Muscle of leg (tissue), 11 donors: ENCODE data around the gene KLHL9. TPM values are rescaled to one million over a fixed set of nuclear protein-coding genes. Genes with fewer than 3 reads are reported as not detected.
A peak's percentile ranks its signal among the peaks of the same experiment; 100 is the strongest.

Experiments used
- DNase-seq: peaks from one replicate; pipeline ENCODE4 v3.0.0; 2013
- H3K27ac ChIP-seq: one replicate; pipeline ENCODE4 v1.5.1; 2013; ENCODE audit warnings: mild to moderate bottlenecking, low read length, control low read depth
- H3K27me3 ChIP-seq: one replicate; pipeline ENCODE4 v1.6.1; 2013; ENCODE audit warnings: low read length; ENCODE audit not compliant: control insufficient read depth, insufficient read depth
- H3K36me3 ChIP-seq: one replicate; pipeline ENCODE4 v1.6.1; 2013; ENCODE audit warnings: low read length; ENCODE audit not compliant: control insufficient read depth, insufficient read depth
- H3K4me1 ChIP-seq: one replicate; pipeline ENCODE4 v1.6.1; 2013; ENCODE audit warnings: low read length; ENCODE audit not compliant: control insufficient read depth, insufficient read depth
- H3K4me3 ChIP-seq: one replicate; pipeline ENCODE4 v1.5.1; 2013; ENCODE audit warnings: low read length, control low read depth
- H3K9me3 ChIP-seq: replicated peaks from 2 replicates; pipeline ENCODE4 v1.6.1; 2013; ENCODE audit warnings: low read depth, low read length; ENCODE audit not compliant: control insufficient read depth
- WGBS: methylation state at CpG from one replicate; pipeline ENCODE4 v1.1.5; 2013; ENCODE audit warnings: missing lambda C conversion rate; ENCODE audit not compliant: insufficient coverage; 5-methylcytosine and 5-hydroxymethylcytosine counted together
- polyA plus RNA-seq, 8 donors: library from polyadenylated mRNA; unstranded; fragments of 120-200 nt; gene quantifications; one replicate each; pipeline versions ENCODE4 v1.2.1 to v1.2.3, GENCODE V29; 2013; ENCODE audit warnings: inconsistent platforms in 1 of 8, low replicate concordance in 1 of 8; ENCODE audit not compliant: insufficient read length in 8 of 8, insufficient read depth in 1 of 8
- total RNA-seq: library from RNA; stranded (reverse); fragments of 120-200 nt; gene quantifications from one replicate; pipeline ENCODE4 v1.2.4, GENCODE V29; 2013

The KLHL9 gene
- total and polyA plus RNA-seq, 9 donors = 16.8 to 31.6 (median 21.8) TPM

DNA sequence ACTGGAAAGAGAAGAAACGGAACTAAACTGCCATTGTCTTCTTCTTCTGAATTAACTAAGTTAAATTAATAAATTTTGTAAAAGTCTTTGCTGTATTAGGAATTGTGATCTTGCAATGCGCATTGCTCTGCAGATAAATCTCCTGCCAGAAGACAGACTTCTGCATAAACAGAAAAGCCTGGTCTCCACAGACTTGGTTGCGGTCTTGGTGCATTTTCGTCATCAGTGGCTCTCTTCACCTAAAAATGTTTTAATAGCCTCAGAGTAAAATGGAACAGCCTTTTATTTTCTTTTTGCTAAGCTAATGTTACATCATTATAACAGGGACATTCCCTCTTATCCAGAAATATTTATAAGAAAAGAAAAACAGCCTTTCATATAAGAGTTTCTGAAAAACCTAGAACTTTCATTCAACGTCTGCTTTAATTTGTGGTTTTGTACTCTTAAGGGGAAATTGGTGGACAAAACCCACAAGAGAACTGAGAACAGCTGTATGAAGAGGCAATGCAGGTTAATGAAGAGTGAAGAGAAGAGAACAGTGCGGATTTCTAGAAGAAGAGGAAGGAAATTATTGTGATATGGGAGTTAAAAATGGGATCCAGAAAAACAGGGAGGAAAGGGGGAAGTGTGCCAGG lies 40.2 kb downstream of the KLHL9 start:
- Histone ChIP-seq H3K9me3 (no peaks in the 10 kb centered on the region), H3K27me3 (no peaks in the 10 kb centered on the region), H3K27ac (no peak overlapping the region), H3K4me3 (no peak overlapping the region), H3K36me3 (no peaks in the 10 kb centered on the region), H3K4me1 (no peaks in the 10 kb centered on the region)
- WGBS = 61% methylated on average over 2 of the region's 6 CpGs
- DNase-seq = no peak

DNA sequence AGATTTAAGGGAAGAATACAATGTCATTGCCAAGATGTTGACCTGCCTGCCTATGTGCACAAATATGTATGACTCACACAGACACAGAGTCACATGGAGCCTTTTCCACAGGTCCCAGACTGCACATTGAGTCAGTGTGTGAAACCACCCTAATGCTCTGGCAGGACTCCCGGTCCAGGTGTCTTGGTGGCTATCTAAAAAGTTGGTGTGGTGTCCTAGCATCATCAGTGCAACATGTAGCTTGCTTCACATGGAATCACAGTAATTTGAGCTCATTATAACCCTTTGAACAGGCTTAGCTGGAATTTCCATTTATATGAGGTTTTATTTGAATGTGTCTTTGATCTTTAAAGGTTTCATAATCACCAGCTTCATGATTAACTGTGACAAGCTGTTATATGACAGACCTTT lies 40.8 kb downstream of the KLHL9 start:
- no peaks in the 10 kb centered on the region for H3K27me3 ChIP-seq
- H3K9me3 ChIP-seq = no peaks in the 10 kb centered on the region
- no peak for DNase-seq
- H3K4me3 ChIP-seq = no peak overlapping the region
- H3K36me3 ChIP-seq = no peaks in the 10 kb centered on the region
- no peaks in the 10 kb centered on the region for H3K4me1 ChIP-seq
- H3K27ac ChIP-seq = no peak overlapping the region
- WGBS = no CpG with 5 or more reads among the region's 1 CpG

DNA sequence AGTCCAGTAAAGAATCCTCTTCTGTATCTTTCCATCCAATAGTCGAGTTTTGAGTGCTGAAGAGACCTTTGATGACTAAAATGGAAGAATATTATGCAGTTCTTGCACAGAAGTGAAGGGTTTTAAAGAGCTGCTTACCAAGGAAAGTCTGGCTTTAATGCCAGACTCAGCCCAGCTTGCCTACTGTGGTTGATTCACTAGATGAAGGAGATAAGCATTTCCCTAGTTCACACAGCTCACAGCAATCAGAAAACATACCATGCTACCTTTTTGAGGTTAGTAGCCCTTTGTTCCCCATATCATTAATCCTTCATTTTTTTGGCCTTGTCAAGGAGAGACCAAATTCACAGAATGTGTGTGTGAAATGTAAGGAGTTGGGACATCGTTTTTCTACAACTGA lies 45.4 kb downstream of the KLHL9 start:
- H3K27me3 ChIP-seq = no peaks in the 10 kb centered on the region
- H3K4me3 ChIP-seq = no peak overlapping the region
- H3K27ac ChIP-seq = no peak overlapping the region
- H3K4me1 ChIP-seq = no peaks in the 10 kb centered on the region
- H3K36me3 ChIP-seq = no peaks in the 10 kb centered on the region
- no peaks in the 10 kb centered on the region for H3K9me3 ChIP-seq
- whole genome bisulfite sequencing = no CpG with 5 or more reads among the region's 2 CpGs
- no peak for DNase-seq

DNA sequence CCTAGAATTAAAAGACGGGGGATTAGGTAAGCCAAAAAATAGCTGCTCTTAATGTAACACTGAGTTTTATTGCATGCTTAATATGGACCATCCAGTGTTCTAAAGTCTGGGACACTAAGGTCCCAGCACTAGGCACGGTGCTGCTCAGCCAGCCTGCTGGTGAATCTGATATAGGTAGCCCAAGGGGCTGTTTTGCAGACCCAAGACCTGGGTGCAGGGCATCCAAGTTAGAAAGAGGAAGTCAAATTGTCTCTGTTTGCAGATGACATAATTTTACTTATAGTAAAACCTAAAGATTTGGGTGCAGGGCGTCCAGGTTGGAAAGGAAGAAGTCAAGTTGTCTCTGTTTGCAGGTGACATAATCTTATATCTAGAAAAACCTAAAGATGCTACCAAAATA lies 47.9 kb downstream of the KLHL9 start:
- Histone ChIP-seq H3K27me3 (no peaks in the 10 kb centered on the region), H3K4me3 (no peak overlapping the region), H3K9me3 (no peaks in the 10 kb centered on the region), H3K4me1 (no peaks in the 10 kb centered on the region), H3K36me3 (no peaks in the 10 kb centered on the region), H3K27ac (no peak overlapping the region)
- 60% methylated on average over 1 of the region's 3 CpGs for WGBS
- DNase-seq = no peak

DNA sequence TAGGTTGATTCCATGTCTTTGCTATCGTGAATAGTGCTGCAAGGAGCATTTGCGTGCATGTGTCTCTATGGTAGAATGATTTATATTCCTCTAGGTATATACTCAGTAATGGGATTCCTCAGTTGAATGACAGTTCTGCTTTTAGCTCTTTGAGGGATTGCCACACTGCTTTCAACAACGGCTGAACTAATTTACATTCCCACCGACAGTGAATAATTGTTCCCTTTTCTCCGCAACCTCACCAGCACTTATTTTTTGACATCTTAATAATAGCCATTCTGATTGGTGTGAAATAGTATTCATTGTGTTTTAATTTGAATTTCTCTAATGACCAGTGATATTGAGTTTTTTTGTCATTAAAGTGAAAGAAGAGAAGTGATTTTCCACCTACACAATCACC lies 48.5 kb downstream of the KLHL9 start:
- no CpG with 5 or more reads among the region's 5 CpGs for WGBS
- no peak overlapping the region for H3K4me3 ChIP-seq
- H3K4me1 ChIP-seq = no peaks in the 10 kb centered on the region
- peak; percentile 10 for DNase-seq
- no peaks in the 10 kb centered on the region for H3K27me3 ChIP-seq
- H3K36me3 ChIP-seq = no peaks in the 10 kb centered on the region
- H3K9me3 ChIP-seq = no peaks in the 10 kb centered on the region
- H3K27ac ChIP-seq = no peak overlapping the region

DNA sequence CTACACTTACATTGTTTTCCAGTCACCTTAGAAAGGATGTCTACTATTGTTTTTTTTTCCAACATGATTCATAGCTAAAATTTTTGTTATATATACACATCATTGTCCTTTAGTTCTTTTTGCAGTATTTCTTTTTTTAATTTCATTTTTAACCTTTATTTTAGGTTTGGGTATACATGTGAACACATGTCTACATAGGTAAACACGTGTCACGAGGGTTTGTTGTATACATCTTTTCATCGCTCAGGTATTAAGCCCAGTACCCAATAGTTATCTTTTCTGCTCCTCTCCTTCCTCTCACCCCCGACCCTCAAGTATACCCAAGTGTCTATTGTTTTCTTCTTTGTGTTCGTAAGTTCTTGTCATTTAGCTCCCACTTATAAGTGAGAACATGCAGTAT lies 49.1 kb downstream of the KLHL9 start:
- Histone ChIP-seq H3K9me3 (no peaks in the 10 kb centered on the region), H3K4me3 (no peak overlapping the region), H3K27ac (no peak overlapping the region), H3K36me3 (no peaks in the 10 kb centered on the region), H3K27me3 (no peaks in the 10 kb centered on the region), H3K4me1 (no peaks in the 10 kb centered on the region)
- no peak for DNase-seq
- no CpG with 5 or more reads among the region's 5 CpGs for WGBS

DNA sequence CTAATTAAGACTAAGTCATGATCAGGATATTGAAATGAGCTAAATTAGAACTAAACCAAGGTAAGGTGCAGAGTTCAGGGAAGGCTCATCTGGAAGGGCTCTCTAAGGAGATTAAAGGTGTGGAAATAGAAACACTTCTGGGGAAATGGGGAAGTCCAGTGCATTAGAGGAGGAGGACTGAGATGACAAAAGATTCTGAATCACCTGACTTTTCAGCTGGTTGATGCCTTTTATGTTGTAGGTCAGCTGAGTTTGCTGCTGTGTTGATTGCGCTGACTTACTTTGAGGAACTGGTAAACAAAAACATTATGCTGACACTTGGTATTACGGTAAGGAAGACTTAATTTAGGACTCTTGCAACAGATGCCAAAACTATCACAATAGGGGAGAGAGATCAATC lies 53.9 kb downstream of the KLHL9 start:
- no peaks in the 10 kb centered on the region for H3K36me3 ChIP-seq
- H3K4me1 ChIP-seq = no peaks in the 10 kb centered on the region
- H3K27ac ChIP-seq = no peak overlapping the region
- peak; percentile 10 for DNase-seq
- no CpG with 5 or more reads among the region's 2 CpGs for WGBS
- no peaks in the 10 kb centered on the region for H3K27me3 ChIP-seq
- no peak overlapping the region for H3K4me3 ChIP-seq
- H3K9me3 ChIP-seq = no peaks in the 10 kb centered on the region

Other genes starting within 250 kb of the KLHL9 start
- gene IFNW1, start 193.6 kb downstream of the KLHL9 start, total RNA-seq = not detected
- gene IFNW1, start 193.6 kb downstream of the KLHL9 start, polyA plus RNA-seq = not detected
- not detected for gene IFNA21, start 168.7 kb downstream of the KLHL9 start, total RNA-seq
- gene IFNA21, start 168.7 kb downstream of the KLHL9 start, polyA plus RNA-seq = not detected
- not detected for gene IFNA4, start 147.8 kb downstream of the KLHL9 start, total RNA-seq
- gene IFNA4, start 147.8 kb downstream of the KLHL9 start, polyA plus RNA-seq = not detected
- gene IFNA7, start 133.2 kb downstream of the KLHL9 start, total RNA-seq = not detected
- gene IFNA7, start 133.2 kb downstream of the KLHL9 start, polyA plus RNA-seq = not detected
- gene IFNA10, start 128.3 kb downstream of the KLHL9 start, total RNA-seq = not detected
- gene IFNA10, start 128.3 kb downstream of the KLHL9 start, polyA plus RNA-seq = not detected
- gene IFNA16, start 118.1 kb downstream of the KLHL9 start, total RNA-seq = not detected
- not detected for gene IFNA16, start 118.1 kb downstream of the KLHL9 start, polyA plus RNA-seq
- gene IFNA17, start 107.2 kb downstream of the KLHL9 start, total RNA-seq = not detected
- gene IFNA17, start 107.2 kb downstream of the KLHL9 start, polyA plus RNA-seq = not detected
- not detected for gene IFNA14, start 95.4 kb downstream of the KLHL9 start, total RNA-seq
- gene IFNA14, start 95.4 kb downstream of the KLHL9 start, polyA plus RNA-seq = not detected
- gene IFNA5, start 30.1 kb downstream of the KLHL9 start, total RNA-seq = not detected
- not detected for gene IFNA5, start 30.1 kb downstream of the KLHL9 start, polyA plus RNA-seq
- gene IFNA6, start 15.5 kb upstream of the KLHL9 start, total RNA-seq = not detected
- gene IFNA6, start 15.5 kb upstream of the KLHL9 start, polyA plus RNA-seq = under 1 TPM in 2 of 8 donors, not detected in 6; 0.16 to 0.29 TPM
- 0.04 TPM for gene IFNA13, start 32.7 kb upstream of the KLHL9 start, total RNA-seq
- gene IFNA13, start 32.7 kb upstream of the KLHL9 start, polyA plus RNA-seq = not detected
- 0.09 TPM for gene IFNA2, start 50.0 kb upstream of the KLHL9 start, total RNA-seq
- not detected for gene IFNA2, start 50.0 kb upstream of the KLHL9 start, polyA plus RNA-seq
- gene IFNA8, start 73.7 kb upstream of the KLHL9 start, total RNA-seq = not detected
- gene IFNA8, start 73.7 kb upstream of the KLHL9 start, polyA plus RNA-seq = not detected
- not detected for gene IFNA1, start 105.0 kb upstream of the KLHL9 start, total RNA-seq
- gene IFNA1, start 105.0 kb upstream of the KLHL9 start, polyA plus RNA-seq = not detected
- gene IFNE, start 146.9 kb upstream of the KLHL9 start, total RNA-seq = not detected
- not detected for gene IFNE, start 146.9 kb upstream of the KLHL9 start, polyA plus RNA-seq